ENCODE results near the gene FOXO6.

The FOXO6 gene

GRCh38 chr1:41368366-41368765, 7.1 kb downstream of the FOXO6 start:
- DNase-seq = no peak

- no peak for DNase-seq
Measured at GRCh38 chr1:41368801-41369200, 7.6 kb downstream of the FOXO6 start.

- no peak for DNase-seq
Measured at GRCh38 chr1:41369531-41369930, 8.3 kb downstream of the FOXO6 start.

GRCh38 chr1:41370225-41370624, 9.0 kb downstream of the FOXO6 start:
- DNase-seq = no peak

- DNase-seq = no peak
Measured at GRCh38 chr1:41370756-41371420, 9.7 kb downstream of the FOXO6 start.

GRCh38 chr1:41371630-41372599, 10.7 kb downstream of the FOXO6 start:
- no peak for DNase-seq

GRCh38 chr1:41372600-41372993, 11.4 kb downstream of the FOXO6 start:
- DNase-seq = no peak

GRCh38 chr1:41373373-41373772, 12.1 kb downstream of the FOXO6 start:
- no peak for DNase-seq

GRCh38 chr1:41374711-41375110, 13.5 kb downstream of the FOXO6 start:
- DNase-seq = no peak

GRCh38 chr1:41377397-41377796, 16.2 kb downstream of the FOXO6 start:
- DNase-seq = no peak

- DNase-seq = no peak
Measured at GRCh38 chr1:41378222-41378621, 17.0 kb downstream of the FOXO6 start.

GRCh38 chr1:41378999-41379737, 17.9 kb downstream of the FOXO6 start:
- no peak for DNase-seq

GRCh38 chr1:41379738-41380130, 18.5 kb downstream of the FOXO6 start:
- no peak for DNase-seq

GRCh38 chr1:41380195-41380594, 19.0 kb downstream of the FOXO6 start:
- no peak for DNase-seq

- no peak for DNase-seq
Measured at GRCh38 chr1:41380979-41381691, 19.9 kb downstream of the FOXO6 start.

GRCh38 chr1:41381692-41382479, 20.7 kb downstream of the FOXO6 start:
- DNase-seq = peak; percentile 18

GRCh38 chr1:41382480-41383090, 21.4 kb downstream of the FOXO6 start:
- DNase-seq = no peak

- DNase-seq = peak; percentile 43
Measured at GRCh38 chr1:41383094-41383852, 22.0 kb downstream of the FOXO6 start.

- DNase-seq = no peak
Measured at GRCh38 chr1:41384579-41384978, 23.3 kb downstream of the FOXO6 start.

GRCh38 chr1:41385398-41386195, 24.4 kb downstream of the FOXO6 start:
- no peak for DNase-seq
